HG03457 (cell line): ENCODE results near the gene TOMM20L.

Source experiments
- ATAC-seq: cut with Tn5 transposase; IDR thresholded peaks from one replicate; pipeline ENCODE4 v1.9.1; 2021; ENCODE audit warnings: moderate number of reproducible peaks; ENCODE audit not compliant: unreplicated experiment

TOMM20L gene

GRCh38 chr14:58426670-58427280 is 31.0 kb downstream of the TOMM20L start:
- peak; percentile 20 for ATAC-seq

GRCh38 chr14:58427281-58428117 is 31.8 kb downstream of the TOMM20L start, which contains the start of the genes KIAA0586 and TIMM9:
TSS of gene KIAA0586 (plus strand) at chr14:58427719. CDS start at chr14:58428265, 546 bp downstream.
TSS of gene TIMM9 (minus strand) at chr14:58427531. CDS start at chr14:58411945, 15,586 bp downstream.
- ATAC-seq, result peak; percentile 89

GRCh38 chr14:58428118-58428683 is 32.5 kb downstream of the TOMM20L start:
- ATAC-seq, result no peak

- ATAC-seq, result no peak
Observed at GRCh38 chr14:58430156-58430555, 34.4 kb downstream of the TOMM20L start.

GRCh38 chr14:58439476-58439875 is 43.7 kb downstream of the TOMM20L start:
- no peak for ATAC-seq

- ATAC-seq, result no peak
Observed at GRCh38 chr14:58444627-58445026, 48.9 kb downstream of the TOMM20L start.

- ATAC-seq, result no peak
Observed at GRCh38 chr14:58455593-58456265, 60.0 kb downstream of the TOMM20L start.
